GM21515 (cell line): Measurements from ENCODE around the gene BMPR1B.

Source experiments
- ATAC-seq: cut with Tn5 transposase; IDR thresholded peaks from one replicate; pipeline ENCODE4 v1.9.1; 2021; ENCODE audit not compliant: unreplicated experiment

BMPR1B gene

GRCh38 chr4:95180531-95181242, 422.9 kb downstream of the BMPR1B start:
- no peak for ATAC-seq

- no peak for ATAC-seq
These were observed 423.7 kb downstream of the BMPR1B start for GRCh38 chr4:95181243-95181995.

- no peak for ATAC-seq
These were observed 424.2 kb downstream of the BMPR1B start for GRCh38 chr4:95181996-95182306.

- no peak for ATAC-seq
These were observed 426.1 kb downstream of the BMPR1B start for GRCh38 chr4:95183656-95184408.

GRCh38 chr4:95186666-95187065, 428.9 kb downstream of the BMPR1B start:
- no peak for ATAC-seq

- ATAC-seq, result no peak
These were observed 431.1 kb downstream of the BMPR1B start for GRCh38 chr4:95188701-95189370.

- no peak for ATAC-seq
These were observed 433.1 kb downstream of the BMPR1B start for GRCh38 chr4:95190751-95191436.

GRCh38 chr4:95191537-95191936, 433.8 kb downstream of the BMPR1B start:
- ATAC-seq, result no peak

GRCh38 chr4:95193391-95194224, 435.9 kb downstream of the BMPR1B start:
- ATAC-seq, result no peak

- ATAC-seq, result no peak
These were observed 439.6 kb downstream of the BMPR1B start for GRCh38 chr4:95197353-95197752.

- no peak for ATAC-seq
These were observed 441.2 kb downstream of the BMPR1B start for GRCh38 chr4:95198961-95199360.

GRCh38 chr4:95204267-95204844, 446.6 kb downstream of the BMPR1B start:
- ATAC-seq, result no peak

GRCh38 chr4:95204873-95205272, 447.1 kb downstream of the BMPR1B start:
- ATAC-seq, result no peak
